ENCODE results near the gene RNF180.
A peak's percentile ranks its signal among the peaks of the same experiment; 100 is the strongest.
"Not testable (repeated sequence)": the region's sequence is repeated elsewhere in the genome, so short reads cannot be mapped to it uniquely, and the experiment has no call there.

The RNF180 gene

GRCh38 chr5:64344501-64344900, 178.9 kb downstream of the RNF180 start:
- no peak for TF ChIP-seq CTCF (conservative IDR thresholded peaks at IDR 0.05; ENCODE audit: low read depth, low read length)
- no peak overlapping the region for H3K4me3 ChIP-seq (ENCODE audit: low read depth, low read length)
- DNase-seq (ENCODE audit: low read depth), result no peak

GRCh38 chr5:64347309-64347708, 181.7 kb downstream of the RNF180 start:
- TF ChIP-seq CTCF (conservative IDR thresholded peaks at IDR 0.05; ENCODE audit: low read depth, low read length), result no peak
- peak; percentile 18 for DNase-seq (ENCODE audit: low read depth)
- H3K4me3 ChIP-seq (ENCODE audit: low read depth, low read length), result no peak overlapping the region

GRCh38 chr5:64364426-64364825, 198.8 kb downstream of the RNF180 start:
- no peak for DNase-seq (ENCODE audit: low read depth)
- no peak overlapping the region for H3K4me3 ChIP-seq (ENCODE audit: low read depth, low read length)
- TF ChIP-seq CTCF (conservative IDR thresholded peaks at IDR 0.05; ENCODE audit: low read depth, low read length), result no peak

- DNase-seq (ENCODE audit: low read depth), result peak; percentile 67
- no peak overlapping the region for H3K4me3 ChIP-seq (ENCODE audit: low read depth, low read length)
- peak; percentile 69 for TF ChIP-seq CTCF (conservative IDR thresholded peaks at IDR 0.05; ENCODE audit: low read depth, low read length)
Measured at GRCh38 chr5:64384765-64385164, 219.1 kb downstream of the RNF180 start.

- DNase-seq (ENCODE audit: low read depth), result no peak
- TF ChIP-seq CTCF (conservative IDR thresholded peaks at IDR 0.05; ENCODE audit: low read depth, low read length), result no peak
- H3K4me3 ChIP-seq (ENCODE audit: low read depth, low read length), result no peak overlapping the region
Measured at GRCh38 chr5:64397552-64397951, 231.9 kb downstream of the RNF180 start.

GRCh38 chr5:64398735-64399134, 233.1 kb downstream of the RNF180 start:
- not testable (repeated sequence) for DNase-seq (ENCODE audit: low read depth)

GRCh38 chr5:64407103-64407825, 241.6 kb downstream of the RNF180 start:
- DNase-seq (ENCODE audit: low read depth); H3K4me3 ChIP-seq (ENCODE audit: low read depth, low read length): not testable (repeated sequence)

More at GRCh38 chr5:64398735-64399134, 233.1 kb downstream of the RNF180 start:
- not testable (repeated sequence) for H3K4me3 ChIP-seq (ENCODE audit: low read depth, low read length)

GRCh38 chr5:64417390-64417789, 251.7 kb downstream of the RNF180 start:
- no peak for TF ChIP-seq CTCF (conservative IDR thresholded peaks at IDR 0.05; ENCODE audit: low read depth, low read length)
- H3K4me3 ChIP-seq (ENCODE audit: low read depth, low read length), result no peak overlapping the region
- DNase-seq (ENCODE audit: low read depth), result no peak

Data from choroid plexus epithelial cell (primary cell).